ENCODE measurements around the gene TMEM175.

GRCh38 chr4:946517-947471 is 14.5 kb downstream of the TMEM175 start:
- TF ChIP-seq, protein P1, sequence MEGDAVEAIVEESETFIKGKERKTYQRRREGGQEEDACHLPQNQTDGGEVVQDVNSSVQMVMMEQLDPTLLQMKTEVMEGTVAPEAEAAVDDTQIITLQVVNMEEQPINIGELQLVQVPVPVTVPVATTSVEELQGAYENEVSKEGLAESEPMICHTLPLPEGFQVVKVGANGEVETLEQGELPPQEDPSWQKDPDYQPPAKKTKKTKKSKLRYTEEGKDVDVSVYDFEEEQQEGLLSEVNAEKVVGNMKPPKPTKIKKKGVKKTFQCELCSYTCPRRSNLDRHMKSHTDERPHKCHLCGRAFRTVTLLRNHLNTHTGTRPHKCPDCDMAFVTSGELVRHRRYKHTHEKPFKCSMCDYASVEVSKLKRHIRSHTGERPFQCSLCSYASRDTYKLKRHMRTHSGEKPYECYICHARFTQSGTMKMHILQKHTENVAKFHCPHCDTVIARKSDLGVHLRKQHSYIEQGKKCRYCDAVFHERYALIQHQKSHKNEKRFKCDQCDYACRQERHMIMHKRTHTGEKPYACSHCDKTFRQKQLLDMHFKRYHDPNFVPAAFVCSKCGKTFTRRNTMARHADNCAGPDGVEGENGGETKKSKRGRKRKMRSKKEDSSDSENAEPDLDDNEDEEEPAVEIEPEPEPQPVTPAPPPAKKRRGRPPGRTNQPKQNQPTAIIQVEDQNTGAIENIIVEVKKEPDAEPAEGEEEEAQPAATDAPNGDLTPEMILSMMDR (IDR thresholded peaks at IDR 0.05; ENCODE audit: insufficient read depth, low read length) = no peak
- TF ChIP-seq POLR2AphosphoS5 (IDR thresholded peaks at IDR 0.05; ENCODE audit: low read depth) (no peak), GABPA (IDR thresholded peaks at IDR 0.05; ENCODE audit: low read depth) (no peak), SPI1 (IDR thresholded peaks at IDR 0.05; ENCODE audit: borderline replicate concordance, low read depth) (no peak)
- TF ChIP-seq, protein P2, sequence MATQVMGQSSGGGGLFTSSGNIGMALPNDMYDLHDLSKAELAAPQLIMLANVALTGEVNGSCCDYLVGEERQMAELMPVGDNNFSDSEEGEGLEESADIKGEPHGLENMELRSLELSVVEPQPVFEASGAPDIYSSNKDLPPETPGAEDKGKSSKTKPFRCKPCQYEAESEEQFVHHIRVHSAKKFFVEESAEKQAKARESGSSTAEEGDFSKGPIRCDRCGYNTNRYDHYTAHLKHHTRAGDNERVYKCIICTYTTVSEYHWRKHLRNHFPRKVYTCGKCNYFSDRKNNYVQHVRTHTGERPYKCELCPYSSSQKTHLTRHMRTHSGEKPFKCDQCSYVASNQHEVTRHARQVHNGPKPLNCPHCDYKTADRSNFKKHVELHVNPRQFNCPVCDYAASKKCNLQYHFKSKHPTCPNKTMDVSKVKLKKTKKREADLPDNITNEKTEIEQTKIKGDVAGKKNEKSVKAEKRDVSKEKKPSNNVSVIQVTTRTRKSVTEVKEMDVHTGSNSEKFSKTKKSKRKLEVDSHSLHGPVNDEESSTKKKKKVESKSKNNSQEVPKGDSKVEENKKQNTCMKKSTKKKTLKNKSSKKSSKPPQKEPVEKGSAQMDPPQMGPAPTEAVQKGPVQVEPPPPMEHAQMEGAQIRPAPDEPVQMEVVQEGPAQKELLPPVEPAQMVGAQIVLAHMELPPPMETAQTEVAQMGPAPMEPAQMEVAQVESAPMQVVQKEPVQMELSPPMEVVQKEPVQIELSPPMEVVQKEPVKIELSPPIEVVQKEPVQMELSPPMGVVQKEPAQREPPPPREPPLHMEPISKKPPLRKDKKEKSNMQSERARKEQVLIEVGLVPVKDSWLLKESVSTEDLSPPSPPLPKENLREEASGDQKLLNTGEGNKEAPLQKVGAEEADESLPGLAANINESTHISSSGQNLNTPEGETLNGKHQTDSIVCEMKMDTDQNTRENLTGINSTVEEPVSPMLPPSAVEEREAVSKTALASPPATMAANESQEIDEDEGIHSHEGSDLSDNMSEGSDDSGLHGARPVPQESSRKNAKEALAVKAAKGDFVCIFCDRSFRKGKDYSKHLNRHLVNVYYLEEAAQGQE (IDR thresholded peaks at IDR 0.05; ENCODE audit: insufficient replicate concordance, low read depth) = no peak

Data from HL-60 (cell line).